Mammary epithelial cell (primary cell): ENCODE data around the gene PPM1F.
"Not testable (repeated sequence)": the region's sequence is repeated elsewhere in the genome, so short reads cannot be mapped to it uniquely, and the experiment has no call there.

ENCODE experiments used
- CTCF ChIP-seq, 2 donors: IDR thresholded peaks in 1 of 2; conservative IDR thresholded peaks in 1 of 2; 2 replicates each; pipeline ENCODE4 v1.5.1; 2011 to 2012; ENCODE audit warnings: inconsistent platforms in 2 of 2, low read length in 2 of 2, mild to moderate bottlenecking in 2 of 2, control low read depth in 1 of 2, low read depth in 1 of 2; ENCODE audit not compliant: insufficient read depth in 1 of 2; ENCODE audit errors: extremely low read depth in 1 of 2
- EZH2 ChIP-seq: IDR thresholded peaks from 2 replicates; pipeline ENCODE4 v1.6.1; 2012; ENCODE audit warnings: low read length, inconsistent platforms, borderline replicate concordance

GRCh38 chr22:21896275-21896674 is 56.4 kb downstream of the PPM1F start:
- not testable (repeated sequence) for TF ChIP-seq EZH2; CTCF (conservative IDR thresholded peaks at IDR 0.05 in 1 of 2, IDR thresholded peaks at IDR 0.05 in 1 of 2; ENCODE audit: extremely low read depth in 1 of 2, insufficient read depth in 1 of 2, low read depth in 1 of 2, low read length in 2 of 2)
